A549 (cell line): Measurements from ENCODE around the gene ABCC5. TPM values are rescaled to one million over a fixed set of nuclear protein-coding genes. Genes with fewer than 3 reads are reported as not detected.

ENCODE experiments used
- ATAC-seq, 2 experiments: fragments of 200-7000 bp in 1 of 2; fragments of >200 bp in 1 of 2; cut with Nextera tagmentation in 1 of 2; cut with Tn5 transposase in 1 of 2; 3 replicates each; pipeline versions ENCODE4 v1.8.0 to v1.9.1; 2018 to 2020; ENCODE audit warnings: mild to moderate bottlenecking in 1 of 2, moderate library complexity in 1 of 2
- CTCF ChIA-PET: fragments of 300-600 bp; sonication (Branson Sonifier 250); formaldehyde crosslinking; extraction: SDS; loops from one replicate; lab custom pipeline; 2021; ENCODE audit warnings: antibody characterized with exemption, inconsistent platforms; lab: Yijun Ruan, JAX
- POLR2A ChIA-PET: fragments of 350-600 bp; formaldehyde crosslinking; extraction: SDS; loops from one replicate; lab custom pipeline; 2021; ENCODE audit warnings: antibody characterized with exemption, inconsistent platforms; lab: Yijun Ruan, JAX
- DNase-seq, 2 experiments: peaks; one replicate each; pipeline versions ENCODE4 v3.0.0 to v3.0.0-alpha.2; 2011 to 2016; ENCODE audit warnings: low read depth in 1 of 2, low spot score in 1 of 2
- FAIRE-seq: peaks from 2 replicates; lab custom pipeline; 2011; peaks lifted over from hg19 to GRCh38; lab: Jason Lieb, UNC
- H3K27ac ChIP-seq, 2 experiments: fragments of >200 bp; sonication (Bioruptor Twin); formaldehyde crosslinking; 3 replicates each; pipeline ENCODE4 v1.5.1; 2016 to 2017
- H3K4me1 ChIP-seq: fragments of >200 bp; sonication (Bioruptor Twin); formaldehyde crosslinking; 3 replicates; pipeline ENCODE4 v1.6.1; 2016
- H3K4me2 ChIP-seq: fragments of >200 bp; sonication (Bioruptor Twin); formaldehyde crosslinking; 3 replicates; pipeline ENCODE4 v1.6.1; 2016
- H3K4me3 ChIP-seq: fragments of >200 bp; sonication (Bioruptor Twin); formaldehyde crosslinking; 3 replicates; pipeline ENCODE4 v1.5.1; 2016
- H3K9me3 ChIP-seq: fragments of >200 bp; sonication (Bioruptor Twin); formaldehyde crosslinking; 3 replicates; pipeline ENCODE4 v1.6.1; 2016
- BHLHE40 ChIP-seq: IDR thresholded peaks from 2 replicates; pipeline ENCODE4 v1.6.1; 2012; ENCODE audit warnings: low read depth, low read length, inconsistent platforms
- CBX2 ChIP-seq: fragments of 200-600 bp; sonication (generic); IDR thresholded peaks from 2 replicates; pipeline ENCODE4 v1.6.1; 2016; ENCODE audit warnings: low read depth, mild to moderate bottlenecking, borderline replicate concordance
- CBX8 ChIP-seq: fragments of 200-600 bp; sonication (generic); IDR thresholded peaks from 2 replicates; pipeline ENCODE4 v1.6.1; 2016
- CEBPB ChIP-seq, 2 experiments: fragments of >200 bp in 1 of 2; sonication (Bioruptor Twin) in 1 of 2; formaldehyde crosslinking in 1 of 2; IDR thresholded peaks; 2 replicates each; pipeline ENCODE4 v1.6.1; 2012 to 2016
- CHD2 ChIP-seq: fragments of 150-350 bp; IDR thresholded peaks from 2 replicates; pipeline ENCODE4 v1.6.1; 2014; ENCODE audit warnings: low read length; ENCODE audit not compliant: partially characterized antibody
- CHD4 ChIP-seq: fragments of 200-600 bp; sonication (generic); IDR thresholded peaks from 2 replicates; pipeline ENCODE4 v1.6.1; 2016; ENCODE audit warnings: antibody characterized with exemption, mild to moderate bottlenecking, borderline replicate concordance
- CTCF ChIP-seq: fragments of >200 bp; sonication (Bioruptor Twin); formaldehyde crosslinking; IDR thresholded peaks from 3 replicates; pipeline ENCODE4 v1.5.1; 2016
- EHF ChIP-seq: fragments of 250-450 bp; sonication (Bioruptor Pico); IDR thresholded peaks from 2 replicates; pipeline ENCODE4 v1.5.0; 2020; ENCODE audit warnings: mild to moderate bottlenecking
- FOSB ChIP-seq: fragments of 250-450 bp; sonication (Bioruptor Pico); IDR thresholded peaks from 2 replicates; pipeline ENCODE4 v1.5.0; 2020; ENCODE audit warnings: mild to moderate bottlenecking, moderate library complexity
- FOSL2 ChIP-seq, 2 experiments: fragments of 450-650 bp in 1 of 2; fragments of >200 bp in 1 of 2; sonication (Bioruptor Twin) in 1 of 2; formaldehyde crosslinking; IDR thresholded peaks; 2 replicates each; pipeline versions ENCODE4 v1.5.0 to v1.6.1; 2016 to 2020; ENCODE audit warnings: mild to moderate bottlenecking in 1 of 2, moderate library complexity in 1 of 2
- FOXS1 ChIP-seq: fragments of 250-450 bp; sonication (Bioruptor Pico); IDR thresholded peaks from 2 replicates; pipeline ENCODE4 v1.5.0; 2020; ENCODE audit warnings: mild to moderate bottlenecking, moderate library complexity
- GATA3 ChIP-seq: IDR thresholded peaks from 2 replicates; pipeline ENCODE4 v1.6.1; 2012; ENCODE audit warnings: borderline replicate concordance
- HDAC2 ChIP-seq: fragments of 200-600 bp; sonication (generic); IDR thresholded peaks from 2 replicates; pipeline ENCODE4 v1.6.1; 2016
- JUN ChIP-seq, 2 experiments: fragments of >200 bp; sonication (Bioruptor Twin); formaldehyde crosslinking; IDR thresholded peaks; 2 replicates in 1 of 2; 3 replicates in 1 of 2; pipeline ENCODE4 v1.6.1; 2016 to 2017
- KDM5A ChIP-seq: fragments of 200-600 bp; sonication (generic); IDR thresholded peaks from 2 replicates; pipeline ENCODE4 v1.6.1; 2016; ENCODE audit warnings: antibody characterized with exemption, mild to moderate bottlenecking
- MAZ ChIP-seq: fragments of 150-350 bp; IDR thresholded peaks from 2 replicates; pipeline ENCODE4 v1.6.1; 2014; ENCODE audit warnings: antibody characterized with exemption, low read depth, low read length, borderline replicate concordance
- NFE2L2 ChIP-seq: fragments of 150-350 bp; conservative IDR thresholded peaks from 2 replicates; pipeline ENCODE4 v1.6.1; 2014; ENCODE audit warnings: low read length
- NPAS2 ChIP-seq: fragments of 250-450 bp; sonication (Bioruptor Pico); IDR thresholded peaks from 2 replicates; pipeline ENCODE4 v1.8.0; 2022; ENCODE audit warnings: mild to moderate bottlenecking, moderate library complexity, borderline replicate concordance
- PBX3 ChIP-seq: IDR thresholded peaks from 2 replicates; pipeline ENCODE4 v1.6.1; 2012
- POLR2A ChIP-seq: IDR thresholded peaks from 2 replicates; pipeline ENCODE4 v1.6.1; 2012; ENCODE audit warnings: mild to moderate bottlenecking, low read length
- RCOR1 ChIP-seq: fragments of 150-350 bp; IDR thresholded peaks from 2 replicates; pipeline ENCODE4 v1.6.1; 2014; ENCODE audit warnings: antibody characterized with exemption, low read length, low read depth
- ZC3H11A ChIP-seq: fragments of 450-650 bp; IDR thresholded peaks from 2 replicates; pipeline ENCODE4 v1.6.1; 2014; ENCODE audit warnings: antibody characterized with exemption, mild to moderate bottlenecking
- whole genome bisulfite sequencing: methylation state at CpG from one replicate; pipeline ENCODE4 v1.1.6; 2017; ENCODE audit errors: missing lambda C conversion rate; 5-methylcytosine and 5-hydroxymethylcytosine counted together
- polyA plus RNA-seq, 4 experiments: library from polyadenylated mRNA; depleted of rRNA in 3 of 4; stranded (reverse); fragments of >200 nt; fragmentation: RNase III in 1 of 4; extraction: RNeasy Plus Mini Kit Qiagen cat#74134 plus additional on column Dnase treatment in 1 of 4; gene quantifications; 2 replicates in 3 of 4; 3 replicates in 1 of 4; pipeline ENCODE4 v1.2.3, GENCODE V29; 2011 to 2017
- TF ChIP-seq, protein P1 (sequence below): fragments of 150-350 bp; IDR thresholded peaks from 2 replicates; pipeline ENCODE4 v1.6.1; 2014; ENCODE audit warnings: low read depth, mild to moderate bottlenecking, low read length
- TF ChIP-seq, protein P2 (sequence below): IDR thresholded peaks from 2 replicates; pipeline ENCODE4 v1.6.1; 2012; ENCODE audit warnings: low read depth, borderline replicate concordance
- TF ChIP-seq, protein P3 (sequence below): fragments of 450-650 bp; IDR thresholded peaks from 2 replicates; pipeline ENCODE4 v1.6.1; 2014; ENCODE audit warnings: antibody characterized with exemption

Gene ABCC5
- polyA plus RNA-seq, 2 of the 4 experiments (the other 2 are of a cell fraction) = 14.2 to 20.7 TPM

- ATAC-seq (no peak), DNase-seq (no peak), FAIRE-seq (no peak)
- POLR2A ChIA-PET = no interaction called here
- H3K4me1 ChIP-seq = peaks cover 11% of the 10 kb centered on the region
- H3K4me2 ChIP-seq = no peak overlapping the region
- no peak overlapping the region for H3K4me3 ChIP-seq
- H3K9me3 ChIP-seq = no peaks in the 10 kb centered on the region
- CTCF ChIA-PET = interaction anchor here (0.5 to 1.1 kb wide), 2 partner anchors 10 to 108 kb away, joined by 3 read pairs; no protein-coding TSS in a partner anchor
- TF ChIP-seq CBX2 = no peak
- TF ChIP-seq GATA3 = no peak
- no peak for TF ChIP-seq CHD4
- TF ChIP-seq EHF = no peak
- no peak for TF ChIP-seq CTCF
- TF ChIP-seq, all 56 proteins: peak for 0
- 83% methylated on average over 5 of the region's 5 CpGs for WGBS
- H3K27ac ChIP-seq = no peak overlapping the region
These were observed 14.3 kb downstream of the ABCC5 start for GRCh38 chr3:184003187-184003967.

GRCh38 chr3:184002469-184002868 is 15.2 kb downstream of the ABCC5 start:
- ATAC-seq (no peak), FAIRE-seq (no peak), DNase-seq (no peak)
- ChIA-PET CTCF (no interaction called here), POLR2A (no interaction called here)
- TF ChIP-seq, protein P1, sequence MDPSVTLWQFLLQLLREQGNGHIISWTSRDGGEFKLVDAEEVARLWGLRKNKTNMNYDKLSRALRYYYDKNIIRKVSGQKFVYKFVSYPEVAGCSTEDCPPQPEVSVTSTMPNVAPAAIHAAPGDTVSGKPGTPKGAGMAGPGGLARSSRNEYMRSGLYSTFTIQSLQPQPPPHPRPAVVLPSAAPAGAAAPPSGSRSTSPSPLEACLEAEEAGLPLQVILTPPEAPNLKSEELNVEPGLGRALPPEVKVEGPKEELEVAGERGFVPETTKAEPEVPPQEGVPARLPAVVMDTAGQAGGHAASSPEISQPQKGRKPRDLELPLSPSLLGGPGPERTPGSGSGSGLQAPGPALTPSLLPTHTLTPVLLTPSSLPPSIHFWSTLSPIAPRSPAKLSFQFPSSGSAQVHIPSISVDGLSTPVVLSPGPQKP = no peak
- TF ChIP-seq NFE2L2 = no peak
- no peak for TF ChIP-seq HDAC2
- TF ChIP-seq, protein P2, sequence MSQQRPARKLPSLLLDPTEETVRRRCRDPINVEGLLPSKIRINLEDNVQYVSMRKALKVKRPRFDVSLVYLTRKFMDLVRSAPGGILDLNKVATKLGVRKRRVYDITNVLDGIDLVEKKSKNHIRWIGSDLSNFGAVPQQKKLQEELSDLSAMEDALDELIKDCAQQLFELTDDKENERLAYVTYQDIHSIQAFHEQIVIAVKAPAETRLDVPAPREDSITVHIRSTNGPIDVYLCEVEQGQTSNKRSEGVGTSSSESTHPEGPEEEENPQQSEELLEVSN = no peak
- TF ChIP-seq CHD4 = no peak
- TF ChIP-seq CHD2 = no peak
- no peak for TF ChIP-seq PBX3
- no peak for TF ChIP-seq FOSL2 (IDR thresholded peaks at IDR 0.05)
- TF ChIP-seq FOSL2 (CRISPR knock-in tag; IDR thresholded peaks at IDR 0.05) = no peak
- no peak for TF ChIP-seq MAZ
- TF ChIP-seq, protein P3, sequence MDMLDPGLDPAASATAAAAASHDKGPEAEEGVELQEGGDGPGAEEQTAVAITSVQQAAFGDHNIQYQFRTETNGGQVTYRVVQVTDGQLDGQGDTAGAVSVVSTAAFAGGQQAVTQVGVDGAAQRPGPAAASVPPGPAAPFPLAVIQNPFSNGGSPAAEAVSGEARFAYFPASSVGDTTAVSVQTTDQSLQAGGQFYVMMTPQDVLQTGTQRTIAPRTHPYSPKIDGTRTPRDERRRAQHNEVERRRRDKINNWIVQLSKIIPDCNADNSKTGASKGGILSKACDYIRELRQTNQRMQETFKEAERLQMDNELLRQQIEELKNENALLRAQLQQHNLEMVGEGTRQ = no peak
- no peak for TF ChIP-seq CEBPB (IDR thresholded peaks at IDR 0.05)
- no peak for TF ChIP-seq POLR2A
- Histone ChIP-seq H3K4me3 (no peak overlapping the region), H3K4me2 (no peak overlapping the region), H3K4me1 (peaks cover 11% of the 10 kb centered on the region), H3K27ac (no peak overlapping the region), H3K9me3 (no peaks in the 10 kb centered on the region)
- 93% methylated on average over 11 of the region's 11 CpGs for WGBS

- Histone ChIP-seq H3K4me2 (no peak overlapping the region), H3K4me3 (no peak overlapping the region), H3K9me3 (no peaks in the 10 kb centered on the region), H3K4me1 (peaks cover 11% of the 10 kb centered on the region), H3K27ac (no peak overlapping the region)
- ChIA-PET POLR2A (no interaction called here), CTCF (interaction anchor here (1.1 kb wide), 1 partner anchor 15 kb away, joined by 3 read pairs; no protein-coding TSS in a partner anchor)
- no peak for FAIRE-seq
- WGBS = 81% methylated on average over 3 of the region's 3 CpGs
- no peak for ATAC-seq
- no peak for DNase-seq
- no peak for TF ChIP-seq BHLHE40
- no peak for TF ChIP-seq RCOR1
- TF ChIP-seq NPAS2 (CRISPR knock-in tag) = no peak
- TF ChIP-seq CTCF = no peak
- TF ChIP-seq, protein P2 = no peak
- no peak for TF ChIP-seq EHF
- TF ChIP-seq ZC3H11A = no peak
- TF ChIP-seq FOXS1 = no peak
- TF ChIP-seq FOSB = no peak
- no peak for TF ChIP-seq KDM5A
- no peak for TF ChIP-seq CBX8
- TF ChIP-seq JUN (IDR thresholded peaks at IDR 0.05) = no peak
These were observed 15.9 kb downstream of the ABCC5 start for GRCh38 chr3:184001761-184002160.
